ENCODE measurements around the gene CSTB. TPM values are rescaled to one million over a fixed set of nuclear protein-coding genes. Genes with fewer than 3 reads are reported as not detected.
A peak's percentile ranks its signal among the peaks of the same experiment; 100 is the strongest.

The CSTB gene
- total RNA-seq, 2 donors from 2014 or later = 13.3 to 34.7 TPM

DNA sequence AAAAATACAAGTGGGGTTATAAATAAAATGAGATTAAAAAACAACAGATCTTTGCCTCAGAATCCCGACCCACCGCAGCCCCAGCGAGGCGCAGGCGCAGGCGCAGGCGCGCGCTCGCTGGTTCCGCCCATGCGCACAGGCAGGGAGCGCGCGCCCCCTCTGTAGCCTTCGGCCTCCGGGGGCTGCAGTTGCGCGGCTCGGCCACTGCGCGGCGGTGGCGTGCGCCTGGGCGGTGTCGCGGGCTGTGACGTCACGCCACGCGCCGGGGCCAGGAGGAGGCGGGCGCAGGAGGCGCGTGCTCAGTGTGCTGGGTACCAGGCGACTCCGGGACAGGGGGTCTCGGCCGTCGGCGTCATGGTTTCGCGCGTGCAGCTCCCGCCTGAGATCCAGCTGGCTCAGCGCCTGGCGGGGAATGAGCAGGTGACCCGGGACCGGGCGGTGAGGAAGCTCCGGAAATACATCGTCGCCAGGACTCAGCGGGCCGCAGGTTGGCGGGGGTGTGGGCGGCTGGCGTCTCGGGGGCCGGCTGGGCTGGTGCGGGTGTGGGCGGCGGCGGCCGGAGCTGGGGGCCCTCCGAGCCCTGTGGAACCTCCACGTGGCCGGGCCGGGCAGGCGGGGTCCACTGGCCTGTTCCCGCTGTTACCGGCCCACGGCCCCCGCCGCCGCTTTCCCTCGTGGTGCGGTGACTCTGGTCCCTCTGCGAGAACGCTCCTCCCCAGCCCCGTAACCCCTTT lies 13.3 kb upstream of the CSTB start, which contains the start of gene RRP1:
RRP1 (plus strand) TSS at position 302 of the 734 bp plus-strand sequence; CDS start at position 355, 53 bp downstream.
- Histone ChIP-seq H3K27ac (peak within 1 kb of the TSS; percentile 84 to 86), H3K4me3 (peak within 1 kb of the TSS; percentile 58 to 72), H3K27me3 (replicated peaks; ENCODE audit: insufficient read depth) (no peaks in the 10 kb centered on the region), H3K9me3 (no peaks in the 10 kb centered on the region), H3K36me3 (peaks cover 0 to 4% of the 10 kb centered on the region in 2 donors), H3K4me1 (replicated peaks) (peaks cover 3% of the 10 kb centered on the region)
- peak; percentile 84 for DNase-seq (ENCODE audit: low spot score)
- 0% methylated on average over 49 of the region's 83 CpGs for WGBS
- intact Hi-C loops (cut with DNase I) = loop anchor here (5.0 kb wide), 1 partner anchor 132 kb away; the partner anchor contains the start of genes HSF2BP and RRP1B
- TF ChIP-seq POLR2AphosphoS5 (IDR thresholded peaks at IDR 0.05) (peak; percentile 90), POLR2A (IDR thresholded peaks at IDR 0.05) (peak; percentile 76)
- TF ChIP-seq, protein P1, sequence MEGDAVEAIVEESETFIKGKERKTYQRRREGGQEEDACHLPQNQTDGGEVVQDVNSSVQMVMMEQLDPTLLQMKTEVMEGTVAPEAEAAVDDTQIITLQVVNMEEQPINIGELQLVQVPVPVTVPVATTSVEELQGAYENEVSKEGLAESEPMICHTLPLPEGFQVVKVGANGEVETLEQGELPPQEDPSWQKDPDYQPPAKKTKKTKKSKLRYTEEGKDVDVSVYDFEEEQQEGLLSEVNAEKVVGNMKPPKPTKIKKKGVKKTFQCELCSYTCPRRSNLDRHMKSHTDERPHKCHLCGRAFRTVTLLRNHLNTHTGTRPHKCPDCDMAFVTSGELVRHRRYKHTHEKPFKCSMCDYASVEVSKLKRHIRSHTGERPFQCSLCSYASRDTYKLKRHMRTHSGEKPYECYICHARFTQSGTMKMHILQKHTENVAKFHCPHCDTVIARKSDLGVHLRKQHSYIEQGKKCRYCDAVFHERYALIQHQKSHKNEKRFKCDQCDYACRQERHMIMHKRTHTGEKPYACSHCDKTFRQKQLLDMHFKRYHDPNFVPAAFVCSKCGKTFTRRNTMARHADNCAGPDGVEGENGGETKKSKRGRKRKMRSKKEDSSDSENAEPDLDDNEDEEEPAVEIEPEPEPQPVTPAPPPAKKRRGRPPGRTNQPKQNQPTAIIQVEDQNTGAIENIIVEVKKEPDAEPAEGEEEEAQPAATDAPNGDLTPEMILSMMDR (IDR thresholded peaks at IDR 0.05) = peak; percentile 100

GRCh38 chr21:43786807-43787440 lies 10.8 kb upstream of the CSTB start:
- intact Hi-C loops (cut with DNase I) = loop anchor here (5.0 kb wide), 1 partner anchor 130 kb away; the partner anchor contains the start of genes HSF2BP and RRP1B
- Histone ChIP-seq H3K27ac (no peak overlapping the region), H3K27me3 (replicated peaks; ENCODE audit: insufficient read depth) (no peaks in the 10 kb centered on the region), H3K36me3 (no peaks in the 10 kb centered on the region), H3K4me1 (replicated peaks) (peaks cover 3% of the 10 kb centered on the region), H3K9me3 (no peaks in the 10 kb centered on the region), H3K4me3 (no peak overlapping the region)
- TF ChIP-seq POLR2A (IDR thresholded peaks at IDR 0.05) (no peak), POLR2AphosphoS5 (IDR thresholded peaks at IDR 0.05) (no peak)
- TF ChIP-seq, protein P1 (IDR thresholded peaks at IDR 0.05) = no peak
- no peak for DNase-seq (ENCODE audit: low spot score)
- WGBS = 94% methylated on average over 38 of the region's 38 CpGs

- Histone ChIP-seq H3K27ac (no peak overlapping the region), H3K4me3 (no peak overlapping the region), H3K27me3 (replicated peaks; ENCODE audit: insufficient read depth) (no peaks in the 10 kb centered on the region), H3K36me3 (no peaks in the 10 kb centered on the region), H3K9me3 (no peaks in the 10 kb centered on the region), H3K4me1 (replicated peaks) (peaks cover 3% of the 10 kb centered on the region)
- intact Hi-C loops (cut with DNase I) = loop anchor here (5.0 kb wide), 1 partner anchor 129 kb away; the partner anchor contains the start of genes HSF2BP and RRP1B
- TF ChIP-seq POLR2A (IDR thresholded peaks at IDR 0.05) (no peak), POLR2AphosphoS5 (IDR thresholded peaks at IDR 0.05) (no peak)
- TF ChIP-seq, protein P1 (IDR thresholded peaks at IDR 0.05) = no peak
- no peak for DNase-seq (ENCODE audit: low spot score)
- WGBS = 82% methylated on average over 18 of the region's 18 CpGs
Measured at GRCh38 chr21:43786300-43786806, 10.2 kb upstream of the CSTB start.

GRCh38 chr21:43785134-43785533 lies 9.0 kb upstream of the CSTB start:
- Histone ChIP-seq H3K36me3 (no peaks in the 10 kb centered on the region), H3K9me3 (no peaks in the 10 kb centered on the region), H3K27me3 (replicated peaks; ENCODE audit: insufficient read depth) (no peaks in the 10 kb centered on the region), H3K27ac (no peak overlapping the region), H3K4me3 (no peak overlapping the region), H3K4me1 (replicated peaks) (no peaks in the 10 kb centered on the region)
- no peak for DNase-seq (ENCODE audit: low spot score)
- 49% methylated on average over 3 of the region's 3 CpGs for WGBS
- TF ChIP-seq, protein P1 (IDR thresholded peaks at IDR 0.05) = no peak
- TF ChIP-seq POLR2AphosphoS5 (IDR thresholded peaks at IDR 0.05) (no peak), POLR2A (IDR thresholded peaks at IDR 0.05) (no peak)
- intact Hi-C loops (cut with DNase I) = loop anchor here (5.0 kb wide), 1 partner anchor 128 kb away; the partner anchor contains the start of genes HSF2BP and RRP1B
